ENCODE measurements around the gene PADI4.

DNA sequence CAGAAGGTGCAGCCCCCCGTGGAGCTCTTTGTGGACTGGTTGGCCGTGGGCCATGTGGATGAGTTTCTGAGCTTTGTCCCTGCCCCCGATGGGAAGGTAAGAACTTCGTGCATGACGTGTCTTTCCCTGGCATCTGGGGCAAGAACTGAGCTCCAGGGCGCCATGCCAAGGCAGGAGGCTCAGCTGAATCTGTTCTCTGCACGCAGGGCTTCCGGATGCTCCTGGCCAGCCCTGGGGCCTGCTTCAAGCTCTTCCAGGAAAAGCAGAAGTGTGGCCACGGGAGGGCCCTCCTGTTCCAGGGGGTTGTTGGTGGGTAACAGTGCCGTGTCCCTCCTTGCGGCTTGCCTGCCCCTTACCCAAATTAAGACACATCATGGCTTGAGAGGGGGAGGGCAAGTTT is 31.4 kb upstream of the PADI4 start:
- TF ChIP-seq, protein P1, sequence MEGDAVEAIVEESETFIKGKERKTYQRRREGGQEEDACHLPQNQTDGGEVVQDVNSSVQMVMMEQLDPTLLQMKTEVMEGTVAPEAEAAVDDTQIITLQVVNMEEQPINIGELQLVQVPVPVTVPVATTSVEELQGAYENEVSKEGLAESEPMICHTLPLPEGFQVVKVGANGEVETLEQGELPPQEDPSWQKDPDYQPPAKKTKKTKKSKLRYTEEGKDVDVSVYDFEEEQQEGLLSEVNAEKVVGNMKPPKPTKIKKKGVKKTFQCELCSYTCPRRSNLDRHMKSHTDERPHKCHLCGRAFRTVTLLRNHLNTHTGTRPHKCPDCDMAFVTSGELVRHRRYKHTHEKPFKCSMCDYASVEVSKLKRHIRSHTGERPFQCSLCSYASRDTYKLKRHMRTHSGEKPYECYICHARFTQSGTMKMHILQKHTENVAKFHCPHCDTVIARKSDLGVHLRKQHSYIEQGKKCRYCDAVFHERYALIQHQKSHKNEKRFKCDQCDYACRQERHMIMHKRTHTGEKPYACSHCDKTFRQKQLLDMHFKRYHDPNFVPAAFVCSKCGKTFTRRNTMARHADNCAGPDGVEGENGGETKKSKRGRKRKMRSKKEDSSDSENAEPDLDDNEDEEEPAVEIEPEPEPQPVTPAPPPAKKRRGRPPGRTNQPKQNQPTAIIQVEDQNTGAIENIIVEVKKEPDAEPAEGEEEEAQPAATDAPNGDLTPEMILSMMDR (IDR thresholded peaks at IDR 0.05): no peak
- no peak for TF ChIP-seq POLR2A (IDR thresholded peaks at IDR 0.05)

Data from testis (tissue), 2 donors.